TTC549 (cell line): ENCODE measurements around the gene BARHL2.

Experiments used
- FAIRE-seq: peaks from 2 replicates; lab custom pipeline; 2012; peaks lifted over from hg19 to GRCh38; lab: Jason Lieb, UNC

BARHL2 gene

DNA sequence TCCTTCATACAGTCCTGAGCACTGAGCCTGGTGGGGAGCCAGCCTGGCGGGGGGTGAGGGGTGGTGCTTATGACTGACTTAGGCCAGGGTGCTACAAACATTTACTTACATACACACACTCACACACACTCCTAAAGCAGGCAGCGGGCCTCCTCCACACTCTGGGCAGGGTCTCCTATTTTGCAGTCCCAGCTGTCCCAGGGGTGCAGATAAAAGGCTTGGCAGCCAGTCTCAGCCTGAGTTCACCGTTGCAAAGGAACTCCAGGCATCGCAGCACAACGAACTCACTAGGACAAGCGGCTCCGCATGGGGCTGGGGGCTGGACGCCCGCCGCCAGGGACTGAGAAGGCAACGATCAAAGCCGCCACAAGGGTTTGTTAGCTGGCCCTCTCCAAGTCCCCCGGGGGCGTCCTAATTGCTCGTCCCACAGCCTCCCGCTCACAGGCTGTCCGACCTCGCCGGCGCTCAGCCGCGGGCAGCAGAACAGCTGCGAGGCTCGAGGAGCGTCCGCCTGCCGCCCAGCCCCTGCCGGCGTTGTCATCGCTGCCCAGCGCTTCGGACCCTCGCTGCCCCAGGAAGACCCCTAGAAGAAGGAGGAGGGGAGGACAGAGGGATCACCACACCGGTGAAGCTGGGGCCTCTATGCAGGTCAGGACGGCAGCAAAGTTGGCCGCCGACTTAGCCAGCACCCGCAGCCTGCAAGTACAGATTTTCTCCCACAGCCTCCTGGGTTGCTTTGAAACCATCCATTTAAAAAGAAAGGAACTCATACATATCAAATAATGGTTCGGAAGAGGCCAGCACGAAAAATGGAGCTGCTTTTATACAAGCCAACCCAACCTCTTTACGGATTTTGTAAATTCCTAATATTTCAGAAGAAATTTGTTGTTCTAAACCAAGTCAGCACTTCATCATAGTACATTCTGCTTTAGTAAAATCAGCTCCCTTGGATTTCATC, 6.2 kb downstream of the BARHL2 start:
- no peak for FAIRE-seq

DNA sequence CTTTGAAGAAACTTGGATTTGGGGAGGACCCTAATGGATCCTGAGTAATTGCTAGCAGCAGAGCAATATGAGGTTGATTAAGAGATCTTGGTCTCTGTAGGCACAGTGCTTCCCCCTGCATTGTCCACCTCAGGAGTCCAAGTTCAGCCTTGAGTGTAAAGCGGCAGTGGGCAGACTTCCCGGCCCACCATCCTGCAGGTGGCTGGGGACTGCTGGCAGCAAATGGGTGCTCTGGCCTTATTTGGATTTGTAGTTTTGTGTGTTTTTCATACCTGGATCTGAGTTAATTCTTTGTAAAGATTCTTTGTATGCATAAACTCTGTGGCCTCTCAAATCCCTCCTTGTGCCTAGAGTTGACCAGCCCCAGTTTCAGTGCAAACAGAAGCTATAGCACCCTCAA, 7.6 kb downstream of the BARHL2 start:
- no peak for FAIRE-seq

DNA sequence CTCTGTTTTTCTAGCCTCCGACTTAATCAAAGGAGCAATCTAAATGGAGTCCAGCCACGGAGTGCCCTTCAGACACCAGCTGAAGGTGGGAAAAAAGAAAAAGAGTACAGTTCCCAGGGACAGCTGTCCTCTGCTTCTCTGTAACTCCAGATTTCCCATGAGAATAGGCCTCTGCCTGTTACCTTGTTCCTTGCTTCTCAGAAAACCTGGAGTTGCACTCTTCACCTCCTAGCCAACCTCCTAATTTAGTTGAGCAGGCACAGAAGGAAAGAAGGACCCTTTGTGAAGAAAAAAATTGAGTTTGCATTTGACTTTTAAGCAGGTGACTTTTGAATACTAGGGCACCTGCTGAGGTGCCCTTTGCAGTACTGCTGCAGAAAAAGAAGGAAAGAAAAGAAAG, 8.3 kb downstream of the BARHL2 start:
- FAIRE-seq = no peak

DNA sequence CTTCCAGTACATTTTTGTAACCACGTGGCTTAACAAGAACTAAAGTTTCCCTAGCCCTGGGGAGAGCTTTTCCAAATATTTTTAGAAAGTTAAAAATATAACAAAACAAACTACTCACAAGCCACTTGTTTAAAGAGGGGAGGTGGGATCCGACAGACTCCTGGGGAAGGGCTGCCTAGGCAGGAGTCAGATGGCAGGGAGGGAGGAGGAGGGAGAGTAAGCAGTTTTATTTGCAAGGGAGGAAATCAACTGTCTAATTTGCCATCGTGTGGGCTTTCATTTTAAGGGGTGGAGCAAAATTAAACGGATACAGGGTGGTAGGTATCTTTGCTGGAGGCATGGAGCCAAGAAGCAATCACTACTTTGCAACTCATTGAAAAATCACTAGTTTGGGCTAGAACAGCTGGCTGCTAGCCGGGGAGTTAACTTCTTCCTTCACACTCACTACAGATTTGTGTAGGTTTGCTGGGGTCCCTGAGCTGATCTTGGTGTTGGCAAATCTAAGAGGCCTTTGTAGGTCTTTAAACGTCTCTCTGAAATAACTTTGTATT, 8.8 kb downstream of the BARHL2 start:
- FAIRE-seq = no peak

DNA sequence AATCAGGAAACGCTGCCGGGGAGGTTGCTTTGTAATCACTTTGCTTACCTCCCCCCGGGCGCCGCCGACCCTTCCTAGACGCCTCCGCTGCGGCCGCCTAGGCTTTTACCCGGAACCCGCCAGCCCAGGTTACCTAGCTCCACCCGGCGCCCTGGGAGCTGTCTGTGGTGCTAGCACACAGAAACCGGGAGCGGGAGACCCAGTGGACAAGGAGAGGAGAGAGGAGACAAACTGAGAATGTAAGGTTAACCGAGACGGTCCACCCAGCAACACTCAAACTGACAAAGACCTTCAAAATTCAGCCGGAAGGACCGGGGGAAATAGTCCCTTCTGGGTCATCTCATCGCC, 9.8 kb downstream of the BARHL2 start:
- FAIRE-seq = no peak

DNA sequence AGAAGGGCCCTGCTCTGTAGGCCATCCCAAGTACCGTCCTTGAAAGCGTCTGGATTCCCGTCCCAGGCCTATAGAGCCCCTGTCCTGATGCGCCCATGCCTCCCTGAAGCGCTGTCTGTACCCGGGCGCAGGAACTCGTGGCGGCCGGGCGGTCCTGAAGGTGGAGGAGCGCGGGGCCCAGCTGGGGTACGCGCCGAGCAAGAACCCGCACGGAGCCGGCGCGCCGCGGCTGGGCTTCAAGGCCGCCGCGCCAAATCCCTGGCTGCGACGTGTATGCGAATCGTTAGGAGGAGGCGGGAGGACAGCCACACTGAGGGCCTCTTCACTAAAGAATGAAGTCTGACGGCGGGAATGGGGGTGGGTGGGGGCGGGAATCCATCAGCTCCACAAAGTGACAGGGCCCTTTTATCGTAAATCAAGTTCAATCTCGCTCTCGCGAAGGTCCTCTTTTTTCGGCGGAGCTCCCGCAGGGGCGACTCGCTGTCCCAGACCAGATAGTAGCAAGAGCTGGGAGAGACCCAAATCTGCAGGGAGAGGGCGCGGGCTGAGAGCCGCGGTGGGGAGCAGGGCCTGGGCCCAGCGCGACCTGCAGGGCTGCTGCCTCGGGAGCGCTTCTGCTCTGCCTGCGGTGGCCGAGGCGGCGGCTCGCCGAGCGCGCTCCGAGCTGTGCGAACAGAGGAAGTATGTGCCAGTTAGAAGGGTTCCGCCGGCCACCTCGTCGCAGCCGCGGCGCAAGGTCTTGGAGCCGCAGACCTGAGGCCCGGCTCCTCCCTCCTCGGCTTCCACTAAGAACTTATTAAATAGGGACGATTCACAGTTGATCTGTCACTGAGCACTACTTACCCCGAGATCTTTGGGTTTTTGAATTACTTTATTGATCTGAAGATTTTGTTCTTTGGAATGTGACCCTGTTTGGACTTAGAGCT, 10.4 kb downstream of the BARHL2 start:
- FAIRE-seq = no peak

DNA sequence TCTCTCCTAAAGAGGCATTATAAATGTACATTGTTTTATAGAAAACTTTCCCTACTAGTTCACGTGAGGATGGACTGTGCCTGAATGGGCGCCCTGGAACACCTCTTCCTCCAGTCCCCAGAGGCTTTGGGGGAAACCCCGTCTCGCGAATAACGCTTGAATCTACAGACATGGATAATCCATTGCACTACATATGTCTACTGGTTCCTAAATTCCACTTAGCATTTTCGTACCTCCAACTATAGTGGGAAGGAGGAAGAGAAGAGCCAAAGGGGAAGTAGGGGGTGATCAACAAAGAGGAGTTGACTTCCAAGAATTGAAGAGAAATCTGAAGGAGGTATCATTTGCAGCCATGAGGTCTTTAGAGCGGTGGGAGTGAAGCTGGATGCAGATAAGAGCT, 11.1 kb downstream of the BARHL2 start:
- FAIRE-seq = no peak

DNA sequence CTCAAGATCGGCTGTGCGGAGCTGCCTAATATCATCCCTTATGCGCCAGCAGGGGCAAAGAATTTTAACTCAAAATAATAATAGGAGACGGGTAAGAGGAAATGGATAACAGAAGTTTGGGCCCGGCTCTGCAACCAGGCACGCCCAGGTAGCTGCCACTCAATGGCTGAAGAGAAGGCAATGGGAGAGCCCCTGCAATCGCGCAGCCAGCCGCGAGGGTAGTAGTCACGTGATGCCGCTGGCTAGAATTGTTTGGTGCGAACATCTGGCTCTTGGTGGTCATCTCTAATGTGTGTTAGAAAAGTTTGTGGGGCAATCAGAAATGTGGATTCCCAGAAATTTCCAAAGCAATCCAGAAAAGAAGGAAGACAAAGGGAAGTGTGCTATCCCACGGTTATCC, 12.3 kb downstream of the BARHL2 start:
- no peak for FAIRE-seq

DNA sequence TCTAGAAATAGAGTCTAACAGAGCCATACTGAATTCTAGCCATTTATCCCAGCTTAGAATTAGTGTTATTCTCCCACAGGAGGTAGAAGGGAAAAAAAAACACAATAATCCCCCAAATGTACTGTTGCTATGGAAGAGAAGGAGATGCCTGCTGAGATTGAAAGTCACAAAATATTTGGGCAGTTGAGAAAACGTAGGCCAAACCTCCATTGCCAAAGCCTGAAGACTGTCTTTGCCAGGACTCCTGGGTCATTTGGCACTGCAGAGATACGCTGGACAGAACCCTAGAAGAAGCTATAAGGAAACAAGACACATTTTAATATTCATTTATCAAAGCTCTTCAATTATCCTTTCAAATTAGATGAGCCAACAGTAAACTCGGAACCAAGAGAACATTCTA, 22.3 kb downstream of the BARHL2 start:
- FAIRE-seq = no peak

DNA sequence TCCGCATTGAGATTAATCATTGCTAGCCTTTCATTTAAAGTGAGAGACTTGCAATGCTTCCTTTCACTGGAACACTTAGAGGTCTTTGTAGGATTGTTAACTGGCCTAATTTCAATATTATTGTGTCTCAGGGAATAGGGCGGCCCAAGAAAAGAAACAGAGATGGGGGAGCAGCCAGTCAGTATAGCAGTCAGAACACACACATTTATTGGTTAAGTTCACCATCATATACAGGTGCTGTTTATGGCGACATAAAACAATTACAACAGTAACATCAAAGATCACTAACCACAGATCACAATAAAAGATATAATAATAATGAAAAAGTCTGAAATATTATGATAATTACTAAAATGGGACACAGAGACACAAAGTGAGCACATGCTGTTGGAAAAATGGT, 29.4 kb downstream of the BARHL2 start:
- no peak for FAIRE-seq

DNA sequence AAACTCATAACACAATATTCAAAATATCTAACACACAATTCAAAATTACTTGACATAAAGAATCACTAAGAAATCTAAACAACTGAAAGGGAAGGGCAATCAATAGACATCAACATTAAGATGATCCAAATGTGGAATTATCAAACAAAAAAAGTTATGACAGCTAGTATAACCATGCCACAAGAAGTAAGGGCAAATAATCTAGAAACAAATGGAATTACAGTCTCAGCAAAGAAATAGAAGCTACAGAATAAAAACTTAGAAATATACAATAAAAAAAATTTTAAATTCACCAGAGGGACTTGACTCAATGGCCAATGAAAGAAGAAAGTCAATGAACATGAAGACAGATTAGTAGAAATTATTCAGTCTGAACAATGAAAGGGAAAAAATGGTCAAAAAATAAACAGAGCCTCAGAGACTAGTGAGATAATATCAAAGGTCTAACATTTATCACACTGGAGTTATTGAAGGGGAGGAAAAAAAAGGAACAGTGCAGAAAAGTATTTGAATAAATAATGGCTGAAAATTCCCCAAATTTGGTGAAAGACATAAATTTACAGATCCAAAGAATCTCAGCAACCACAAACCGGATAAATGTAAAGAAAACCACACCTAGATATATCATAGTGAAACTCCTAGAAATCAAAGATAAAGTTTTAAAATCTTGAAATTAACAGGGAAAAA, 41.8 kb downstream of the BARHL2 start:
- no peak for FAIRE-seq

DNA sequence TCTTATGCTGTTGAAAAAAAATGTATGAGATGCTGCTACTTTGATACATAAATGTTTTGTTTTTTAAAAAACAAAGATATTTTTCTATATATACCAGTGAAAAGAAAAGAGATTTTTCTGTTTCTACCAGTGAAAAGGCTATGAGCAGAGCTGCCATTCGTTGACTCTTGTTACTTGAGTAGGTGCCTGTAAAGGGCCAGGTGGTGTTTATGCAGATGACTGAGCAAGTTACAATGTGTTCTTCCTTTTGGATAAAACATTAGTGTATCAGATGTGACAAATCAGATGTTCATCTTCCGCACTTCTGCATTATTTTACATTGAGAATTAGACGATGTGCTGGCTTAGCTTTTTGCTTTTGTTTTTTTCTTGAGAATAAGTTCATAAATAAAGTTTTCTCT, 45.4 kb downstream of the BARHL2 start:
- no peak for FAIRE-seq

DNA sequence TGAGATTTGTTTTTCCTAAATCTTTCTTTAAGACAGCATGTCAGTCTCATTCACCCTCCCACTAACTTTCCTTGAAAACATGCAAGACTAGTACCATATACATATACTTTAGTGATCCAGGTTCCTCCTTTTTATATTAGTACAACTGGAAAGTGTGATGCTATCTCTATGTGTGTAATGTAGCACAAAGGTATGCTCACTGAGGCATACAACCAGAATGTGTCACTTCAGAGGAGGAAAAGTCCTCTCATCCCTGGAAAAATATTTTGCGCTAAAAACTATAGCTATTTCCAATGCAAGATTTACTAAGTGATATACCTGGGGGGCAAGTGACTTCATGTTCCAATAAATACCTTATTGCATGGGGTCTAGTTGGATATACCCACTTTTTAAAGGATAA, 45.9 kb downstream of the BARHL2 start:
- FAIRE-seq = no peak
